ENCODE measurements around the gene PRKCG. TPM values are rescaled to one million over a fixed set of nuclear protein-coding genes. Genes with fewer than 3 reads are reported as not detected.

PRKCG gene
- total and polyA plus RNA-seq, 9 donors = 0.04 to 0.08 TPM; not detected in 7

DNA sequence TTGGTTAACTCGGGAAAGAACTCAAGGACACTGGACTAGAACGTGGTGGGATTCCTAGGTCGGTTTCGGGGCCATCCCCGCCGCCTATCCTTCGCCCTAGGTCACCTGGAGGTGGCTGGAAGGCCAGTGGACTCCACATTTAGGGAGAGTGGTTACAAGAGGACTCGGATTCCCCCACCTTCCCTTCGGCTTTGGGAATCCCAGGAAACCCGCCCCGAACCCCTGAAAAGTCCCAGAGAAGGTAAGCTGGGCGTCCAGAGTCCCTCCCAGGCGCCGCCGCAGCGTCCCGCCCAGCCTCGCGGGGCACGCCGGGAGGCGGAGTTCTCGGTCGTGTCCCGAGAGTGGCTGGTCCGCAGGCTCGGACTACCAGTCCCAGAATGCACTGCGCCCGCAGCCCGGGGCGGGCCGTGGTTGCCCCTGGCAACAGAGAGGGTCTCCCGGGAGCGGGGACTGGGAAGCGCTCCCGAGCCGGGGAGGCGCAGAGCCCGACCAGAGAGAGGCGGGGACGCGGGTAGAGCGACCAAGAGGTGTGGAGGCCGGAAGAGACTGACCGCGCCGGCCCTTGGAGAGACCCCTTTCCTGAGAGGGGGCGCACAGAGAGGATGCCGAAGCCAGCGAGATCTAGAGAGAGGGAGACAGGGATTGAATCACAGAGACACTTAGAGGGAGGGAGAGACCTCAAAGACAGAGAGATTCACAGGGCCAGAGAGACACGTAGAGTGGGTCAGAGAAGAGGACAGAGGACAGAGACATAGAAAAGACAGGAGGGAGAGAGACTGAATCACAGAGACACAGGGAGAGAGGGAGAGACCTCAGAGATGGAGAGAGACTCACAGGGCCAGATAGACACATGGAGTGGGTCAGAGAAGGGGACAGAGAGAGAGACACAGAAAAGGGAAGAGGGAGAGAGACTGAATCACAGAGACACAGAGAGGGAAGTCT, 2.6 kb upstream of the PRKCG start:
- H3K4me3 ChIP-seq = peak overlapping the region; percentile 40
- H3K4me1 ChIP-seq (ENCODE audit: insufficient read depth) = peaks cover 7% of the 10 kb centered on the region
- H3K9me3 ChIP-seq = no peaks in the 10 kb centered on the region
- no peaks in the 10 kb centered on the region for H3K27me3 ChIP-seq
- intact Hi-C loops (cut with DNase I) = loop anchor here in 1 of 4 donors (10.0 kb wide), 1 partner anchor 235 kb away; the partner anchor contains the start of genes PRPF31 and TFPT
- TF ChIP-seq, protein P1, sequence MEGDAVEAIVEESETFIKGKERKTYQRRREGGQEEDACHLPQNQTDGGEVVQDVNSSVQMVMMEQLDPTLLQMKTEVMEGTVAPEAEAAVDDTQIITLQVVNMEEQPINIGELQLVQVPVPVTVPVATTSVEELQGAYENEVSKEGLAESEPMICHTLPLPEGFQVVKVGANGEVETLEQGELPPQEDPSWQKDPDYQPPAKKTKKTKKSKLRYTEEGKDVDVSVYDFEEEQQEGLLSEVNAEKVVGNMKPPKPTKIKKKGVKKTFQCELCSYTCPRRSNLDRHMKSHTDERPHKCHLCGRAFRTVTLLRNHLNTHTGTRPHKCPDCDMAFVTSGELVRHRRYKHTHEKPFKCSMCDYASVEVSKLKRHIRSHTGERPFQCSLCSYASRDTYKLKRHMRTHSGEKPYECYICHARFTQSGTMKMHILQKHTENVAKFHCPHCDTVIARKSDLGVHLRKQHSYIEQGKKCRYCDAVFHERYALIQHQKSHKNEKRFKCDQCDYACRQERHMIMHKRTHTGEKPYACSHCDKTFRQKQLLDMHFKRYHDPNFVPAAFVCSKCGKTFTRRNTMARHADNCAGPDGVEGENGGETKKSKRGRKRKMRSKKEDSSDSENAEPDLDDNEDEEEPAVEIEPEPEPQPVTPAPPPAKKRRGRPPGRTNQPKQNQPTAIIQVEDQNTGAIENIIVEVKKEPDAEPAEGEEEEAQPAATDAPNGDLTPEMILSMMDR (IDR thresholded peaks at IDR 0.05) = no peak
- TF ChIP-seq POLR2A (IDR thresholded peaks at IDR 0.05) = no peak
- TF ChIP-seq EP300 (IDR thresholded peaks at IDR 0.05) = no peak
- no peak overlapping the region for H3K27ac ChIP-seq
- DNase-seq = peak; percentile 92 to 97 (median 95)
- H3K36me3 ChIP-seq = no peaks in the 10 kb centered on the region
- 0 to 1% (median 1%) methylated on average over 50 to 51 of the region's 51 CpGs for WGBS, 3 donors

DNA sequence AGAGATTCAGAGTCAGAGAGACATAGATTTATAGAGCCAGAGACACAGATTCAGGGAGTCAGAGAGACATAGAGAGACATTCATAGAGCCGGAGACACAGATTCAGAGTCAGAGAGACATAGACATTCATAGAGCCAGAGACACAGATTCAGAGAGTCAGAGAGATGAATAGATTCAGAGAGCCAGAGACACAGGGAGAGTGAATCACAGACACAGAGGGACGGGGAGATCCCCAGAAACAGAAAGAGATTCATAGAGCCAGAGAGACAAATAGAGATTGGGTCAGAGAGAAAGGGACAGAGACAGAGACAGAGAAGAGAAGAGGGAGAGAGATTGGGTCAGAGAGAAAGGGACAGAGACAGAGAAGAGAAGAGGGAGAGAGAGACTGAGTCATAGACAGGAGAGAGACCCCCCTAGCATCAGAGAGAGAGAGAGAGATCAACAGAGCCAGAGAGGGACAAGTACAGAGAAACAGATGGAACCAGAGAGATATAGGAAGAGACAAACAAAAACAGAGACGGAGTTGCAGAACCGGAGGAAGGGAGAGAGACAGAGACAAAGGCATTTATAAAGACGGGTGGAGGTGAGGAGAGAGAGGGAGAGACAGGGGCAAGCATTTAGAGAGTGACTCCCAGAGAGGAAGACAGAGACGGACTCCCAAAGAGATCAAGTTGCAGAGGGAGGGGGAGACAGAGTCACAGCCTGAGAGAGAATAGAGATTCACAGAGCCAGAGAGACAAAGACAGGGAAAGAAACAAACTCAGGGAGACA, 1.1 kb upstream of the PRKCG start:
- H3K9me3 ChIP-seq = no peaks in the 10 kb centered on the region
- no peak overlapping the region for H3K27ac ChIP-seq
- DNase-seq = no peak
- WGBS, 3 donors = 20 to 34% (median 27%) methylated on average over 6 of the region's 6 CpGs
- H3K4me3 ChIP-seq = no peak overlapping the region
- H3K4me1 ChIP-seq (ENCODE audit: insufficient read depth) = peaks cover 6% of the 10 kb centered on the region
- TF ChIP-seq, protein P1 (IDR thresholded peaks at IDR 0.05) = no peak
- TF ChIP-seq EP300 (IDR thresholded peaks at IDR 0.05) = no peak
- TF ChIP-seq POLR2A (IDR thresholded peaks at IDR 0.05) = no peak
- H3K36me3 ChIP-seq = no peaks in the 10 kb centered on the region
- H3K27me3 ChIP-seq = no peaks in the 10 kb centered on the region
- intact Hi-C loops (cut with DNase I) = no loop called here

DNA sequence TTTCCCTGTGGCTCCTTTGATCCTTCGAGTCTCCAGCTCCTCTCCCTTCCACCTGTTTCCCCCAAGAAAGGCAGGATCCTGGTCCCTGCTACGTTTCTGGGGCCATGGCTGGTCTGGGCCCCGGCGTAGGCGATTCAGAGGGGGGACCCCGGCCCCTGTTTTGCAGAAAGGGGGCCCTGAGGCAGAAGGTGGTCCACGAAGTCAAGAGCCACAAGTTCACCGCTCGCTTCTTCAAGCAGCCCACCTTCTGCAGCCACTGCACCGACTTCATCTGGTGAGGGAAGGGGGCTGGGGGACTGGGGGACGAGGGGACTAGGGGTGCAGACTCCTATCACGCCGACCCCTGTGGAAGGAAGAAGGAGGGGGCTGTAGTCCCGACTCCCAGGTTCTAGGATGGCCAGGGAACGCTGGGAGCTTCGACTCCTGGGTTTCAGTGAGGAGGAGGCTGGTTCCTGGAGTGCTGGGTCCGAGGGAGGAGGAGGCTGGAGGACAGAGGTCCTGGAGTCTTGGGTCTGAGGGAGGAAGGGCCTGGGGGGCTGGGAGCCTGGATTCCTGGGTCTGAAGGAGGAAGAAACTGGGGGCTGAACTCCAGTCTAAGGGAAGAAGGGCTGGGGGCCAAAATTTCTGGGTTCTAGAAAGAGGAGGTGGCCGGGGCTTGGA, 524 bp downstream of the PRKCG start:
- 3 to 5% (median 4%) methylated on average over 17 to 18 of the region's 18 CpGs for WGBS, 3 donors
- intact Hi-C loops (cut with DNase I) = no loop called here
- TF ChIP-seq EP300 (IDR thresholded peaks at IDR 0.05) = no peak
- TF ChIP-seq POLR2A (IDR thresholded peaks at IDR 0.05) = no peak
- TF ChIP-seq, protein P1 (IDR thresholded peaks at IDR 0.05) = no peak
- H3K4me3 ChIP-seq = no peak overlapping the region
- H3K36me3 ChIP-seq = no peaks in the 10 kb centered on the region
- no peak for DNase-seq
- H3K27ac ChIP-seq = no peak overlapping the region
- no peaks in the 10 kb centered on the region for H3K9me3 ChIP-seq
- no peaks in the 10 kb centered on the region for H3K27me3 ChIP-seq
- peaks cover 6% of the 10 kb centered on the region for H3K4me1 ChIP-seq (ENCODE audit: insufficient read depth)

DNA sequence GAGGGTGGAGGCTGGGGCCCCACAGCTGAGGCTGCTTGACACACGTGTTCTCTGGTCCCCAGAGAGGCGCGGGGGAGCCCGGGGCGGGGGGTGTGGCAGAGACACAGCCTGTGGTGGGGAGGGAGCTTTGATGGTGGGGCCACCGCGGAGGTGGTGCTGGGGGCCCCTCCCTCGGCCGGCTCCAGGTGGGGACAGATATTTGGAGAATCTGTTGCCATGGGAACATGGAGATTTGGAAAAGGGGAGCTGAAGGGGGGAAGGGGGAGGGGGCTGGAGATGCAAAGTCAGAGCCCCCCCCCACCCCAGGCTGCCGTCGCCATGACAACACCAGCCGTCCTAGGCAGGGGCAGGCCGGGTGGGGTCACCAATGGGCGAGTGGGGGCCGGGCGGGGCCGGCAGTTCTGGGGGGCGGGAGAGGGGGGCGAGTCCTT, 1.2 kb downstream of the PRKCG start:
- Histone ChIP-seq H3K36me3 (no peaks in the 10 kb centered on the region), H3K27ac (no peak overlapping the region), H3K27me3 (no peaks in the 10 kb centered on the region), H3K4me1 (ENCODE audit: insufficient read depth) (peaks cover 6% of the 10 kb centered on the region), H3K4me3 (no peak overlapping the region), H3K9me3 (no peaks in the 10 kb centered on the region)
- no peak for DNase-seq
- intact Hi-C loops (cut with DNase I) = no loop called here
- TF ChIP-seq, protein P1 (IDR thresholded peaks at IDR 0.05) = no peak
- TF ChIP-seq EP300 (IDR thresholded peaks at IDR 0.05) (no peak), POLR2A (IDR thresholded peaks at IDR 0.05) (no peak)
- WGBS, 3 donors = 1 to 4% (median 2%) methylated on average over 17 to 19 of the region's 19 CpGs
